HG03139 (cell line): Measurements from ENCODE around the gene TMEM97.
A peak's percentile ranks its signal among the peaks of the same experiment; 100 is the strongest.
"Not testable (repeated sequence)": the region's sequence is repeated elsewhere in the genome, so short reads cannot be mapped to it uniquely, and the experiment has no call there.

Experiments
- ATAC-seq: cut with Tn5 transposase; IDR thresholded peaks from one replicate; pipeline ENCODE4 v1.9.1; 2021; ENCODE audit not compliant: unreplicated experiment

The TMEM97 gene

GRCh38 chr17:28335959-28336871 lies 17.2 kb downstream of the TMEM97 start:
- no peak for ATAC-seq

- ATAC-seq, result no peak
Observed at GRCh38 chr17:28338056-28338768, 19.2 kb downstream of the TMEM97 start.

GRCh38 chr17:28338769-28339212 lies 19.8 kb downstream of the TMEM97 start:
- not testable (repeated sequence) for ATAC-seq

GRCh38 chr17:28339431-28339830 lies 20.4 kb downstream of the TMEM97 start:
- ATAC-seq, result no peak

GRCh38 chr17:28340374-28340773 lies 21.4 kb downstream of the TMEM97 start:
- no peak for ATAC-seq

- ATAC-seq, result no peak
Observed at GRCh38 chr17:28341516-28341915, 22.5 kb downstream of the TMEM97 start.

- ATAC-seq, result no peak
Observed at GRCh38 chr17:28342313-28342712, 23.3 kb downstream of the TMEM97 start.

GRCh38 chr17:28343491-28343932 lies 24.5 kb downstream of the TMEM97 start:
- ATAC-seq, result no peak

GRCh38 chr17:28344011-28344410 lies 25.0 kb downstream of the TMEM97 start:
- ATAC-seq, result no peak

- no peak for ATAC-seq
Observed at GRCh38 chr17:28344435-28344901, 25.5 kb downstream of the TMEM97 start.

GRCh38 chr17:28345419-28346198 lies 26.6 kb downstream of the TMEM97 start:
- ATAC-seq, result no peak

GRCh38 chr17:28346199-28346580 lies 27.2 kb downstream of the TMEM97 start:
- no peak for ATAC-seq

- no peak for ATAC-seq
Observed at GRCh38 chr17:28346746-28347246, 27.8 kb downstream of the TMEM97 start.

GRCh38 chr17:28347261-28347891 lies 28.4 kb downstream of the TMEM97 start:
- ATAC-seq, result no peak

- ATAC-seq, result no peak
Observed at GRCh38 chr17:28348979-28349378, 30.0 kb downstream of the TMEM97 start.

- no peak for ATAC-seq
Observed at GRCh38 chr17:28350271-28350670, 31.3 kb downstream of the TMEM97 start.

GRCh38 chr17:28357061-28357900 lies 38.3 kb downstream of the TMEM97 start, which contains the start of gene POLDIP2:
Gene POLDIP2 (minus strand): TSS chr17:28357527. CDS start chr17:28357448, 79 bp downstream.
- ATAC-seq, result peak; percentile 95

- no peak for ATAC-seq
Observed at GRCh38 chr17:28357901-28358197, 38.8 kb downstream of the TMEM97 start.

- no peak for ATAC-seq
Observed at GRCh38 chr17:28363186-28363585, 44.2 kb downstream of the TMEM97 start.
